WTC11 (cell line): ENCODE data around the gene ZNF507.

Source experiments
- ATF2 ChIP-seq: sonication (generic); formaldehyde crosslinking; IDR thresholded peaks from 2 replicates; pipeline ENCODE4 v1.8.1; 2022; ENCODE audit warnings: low read depth, missing genetic modification reagents, borderline replicate concordance
- CREB1 ChIP-seq: sonication (generic); formaldehyde crosslinking; IDR thresholded peaks from 2 replicates; pipeline ENCODE4 v1.8.0; 2023; ENCODE audit warnings: mild to moderate bottlenecking, missing genetic modification reagents
- CTCF ChIP-seq: fragments of 200-600 bp; IDR thresholded peaks from 2 replicates; pipeline ENCODE4 v1.8.0; 2022; ENCODE audit warnings: antibody characterized with exemption
- ETV6 ChIP-seq: sonication (generic); formaldehyde crosslinking; IDR thresholded peaks from 2 replicates; pipeline ENCODE4 v1.8.1; 2022; ENCODE audit warnings: mild to moderate bottlenecking, missing genetic modification reagents
- IRF2 ChIP-seq: sonication (generic); formaldehyde crosslinking; IDR thresholded peaks from 2 replicates; pipeline ENCODE4 v1.8.0; 2022; ENCODE audit warnings: low read depth, missing genetic modification reagents, borderline replicate concordance
- NR2C2 ChIP-seq: sonication (generic); formaldehyde crosslinking; IDR thresholded peaks from 2 replicates; pipeline ENCODE4 v1.8.0; 2022; ENCODE audit warnings: mild to moderate bottlenecking, missing genetic modification reagents
- SP1 ChIP-seq: sonication (generic); formaldehyde crosslinking; conservative IDR thresholded peaks from 2 replicates; pipeline ENCODE4 v1.8.1; 2022; ENCODE audit warnings: missing genetic modification reagents
- STAT6 ChIP-seq: sonication (generic); formaldehyde crosslinking; conservative IDR thresholded peaks from 2 replicates; pipeline ENCODE4 v1.8.1; 2023; ENCODE audit warnings: mild to moderate bottlenecking, low read depth, missing genetic modification reagents, moderate library complexity
- TF ChIP-seq, protein P1 (sequence below): sonication (generic); formaldehyde crosslinking; IDR thresholded peaks from 2 replicates; pipeline ENCODE4 v1.8.1; 2022; ENCODE audit warnings: mild to moderate bottlenecking, moderate library complexity, missing genetic modification reagents

- TF ChIP-seq ATF2 (no peak), ETV6 (CRISPR knock-in tag) (no peak), CTCF (no peak), STAT6 (CRISPR knock-in tag) (no peak), SP1 (CRISPR knock-in tag) (no peak), IRF2 (CRISPR knock-in tag) (no peak), NR2C2 (CRISPR knock-in tag) (no peak), CREB1 (CRISPR knock-in tag) (no peak)
- TF ChIP-seq, protein P1, sequence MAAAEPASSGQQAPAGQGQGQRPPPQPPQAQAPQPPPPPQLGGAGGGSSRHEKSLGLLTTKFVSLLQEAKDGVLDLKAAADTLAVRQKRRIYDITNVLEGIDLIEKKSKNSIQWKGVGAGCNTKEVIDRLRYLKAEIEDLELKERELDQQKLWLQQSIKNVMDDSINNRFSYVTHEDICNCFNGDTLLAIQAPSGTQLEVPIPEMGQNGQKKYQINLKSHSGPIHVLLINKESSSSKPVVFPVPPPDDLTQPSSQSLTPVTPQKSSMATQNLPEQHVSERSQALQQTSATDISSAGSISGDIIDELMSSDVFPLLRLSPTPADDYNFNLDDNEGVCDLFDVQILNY (CRISPR knock-in tag) = no peak
These were observed 47.5 kb downstream of the ZNF507 start for GRCh38 chr19:32392901-32393300.
